MM.1S (cell line): ENCODE data around the gene S1PR1.

Source experiments
- EZH2 ChIP-seq: fragments of 300-600 bp; sonication (generic); optimal IDR thresholded peaks from 2 replicates; pipeline ENCODE3; 2017; ENCODE audit warnings: low read depth, mild to moderate bottlenecking, antibody characterized with exemption, low read length, mixed read lengths
- EZH2phosphoT487 ChIP-seq: fragments of 300-600 bp; sonication (generic); IDR thresholded peaks from 2 replicates; pipeline ENCODE4 v1.6.1; 2018; ENCODE audit warnings: antibody characterized with exemption, low read length
- TF ChIP-seq, protein P1 (sequence below): fragments of 300-600 bp; sonication (generic); IDR thresholded peaks from 2 replicates; pipeline ENCODE4 v1.5.1; 2016; ENCODE audit warnings: antibody characterized with exemption, low read length, mixed read lengths

DNA sequence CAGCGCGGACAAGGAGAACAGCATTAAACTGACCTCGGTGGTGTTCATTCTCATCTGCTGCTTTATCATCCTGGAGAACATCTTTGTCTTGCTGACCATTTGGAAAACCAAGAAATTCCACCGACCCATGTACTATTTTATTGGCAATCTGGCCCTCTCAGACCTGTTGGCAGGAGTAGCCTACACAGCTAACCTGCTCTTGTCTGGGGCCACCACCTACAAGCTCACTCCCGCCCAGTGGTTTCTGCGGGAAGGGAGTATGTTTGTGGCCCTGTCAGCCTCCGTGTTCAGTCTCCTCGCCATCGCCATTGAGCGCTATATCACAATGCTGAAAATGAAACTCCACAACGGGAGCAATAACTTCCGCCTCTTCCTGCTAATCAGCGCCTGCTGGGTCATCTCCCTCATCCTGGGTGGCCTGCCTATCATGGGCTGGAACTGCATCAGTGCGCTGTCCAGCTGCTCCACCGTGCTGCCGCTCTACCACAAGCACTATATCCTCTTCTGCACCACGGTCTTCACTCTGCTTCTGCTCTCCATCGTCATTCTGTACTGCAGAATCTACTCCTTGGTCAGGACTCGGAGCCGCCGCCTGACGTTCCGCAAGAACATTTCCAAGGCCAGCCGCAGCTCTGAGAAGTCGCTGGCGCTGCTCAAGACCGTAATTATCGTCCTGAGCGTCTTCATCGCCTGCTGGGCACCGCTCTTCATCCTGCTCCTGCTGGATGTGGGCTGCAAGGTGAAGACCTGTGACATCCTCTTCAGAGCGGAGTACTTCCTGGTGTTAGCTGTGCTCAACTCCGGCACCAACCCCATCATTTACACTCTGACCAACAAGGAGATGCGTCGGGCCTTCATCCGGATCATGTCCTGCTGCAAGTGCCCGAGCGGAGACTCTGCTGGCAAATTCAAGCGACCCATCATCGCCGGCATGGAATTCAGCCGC lies 2.5 kb downstream of the S1PR1 start:
- TF ChIP-seq, protein P1, sequence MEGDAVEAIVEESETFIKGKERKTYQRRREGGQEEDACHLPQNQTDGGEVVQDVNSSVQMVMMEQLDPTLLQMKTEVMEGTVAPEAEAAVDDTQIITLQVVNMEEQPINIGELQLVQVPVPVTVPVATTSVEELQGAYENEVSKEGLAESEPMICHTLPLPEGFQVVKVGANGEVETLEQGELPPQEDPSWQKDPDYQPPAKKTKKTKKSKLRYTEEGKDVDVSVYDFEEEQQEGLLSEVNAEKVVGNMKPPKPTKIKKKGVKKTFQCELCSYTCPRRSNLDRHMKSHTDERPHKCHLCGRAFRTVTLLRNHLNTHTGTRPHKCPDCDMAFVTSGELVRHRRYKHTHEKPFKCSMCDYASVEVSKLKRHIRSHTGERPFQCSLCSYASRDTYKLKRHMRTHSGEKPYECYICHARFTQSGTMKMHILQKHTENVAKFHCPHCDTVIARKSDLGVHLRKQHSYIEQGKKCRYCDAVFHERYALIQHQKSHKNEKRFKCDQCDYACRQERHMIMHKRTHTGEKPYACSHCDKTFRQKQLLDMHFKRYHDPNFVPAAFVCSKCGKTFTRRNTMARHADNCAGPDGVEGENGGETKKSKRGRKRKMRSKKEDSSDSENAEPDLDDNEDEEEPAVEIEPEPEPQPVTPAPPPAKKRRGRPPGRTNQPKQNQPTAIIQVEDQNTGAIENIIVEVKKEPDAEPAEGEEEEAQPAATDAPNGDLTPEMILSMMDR = no peak
- TF ChIP-seq EZH2 = no peak
- no peak for TF ChIP-seq EZH2phosphoT487
